Measurements from ENCODE around the gene LTBR. TPM values are rescaled to one million over a fixed set of nuclear protein-coding genes. Genes with fewer than 3 reads are reported as not detected.
A peak's percentile ranks its signal among the peaks of the same experiment; 100 is the strongest.
"Not testable (repeated sequence)": the region's sequence is repeated elsewhere in the genome, so short reads cannot be mapped to it uniquely, and the experiment has no call there.

The LTBR gene
- total RNA-seq, 2 experiments from 2014 or later: 1.5 to 1.6 TPM

- Mint-ChIP-seq H3K27me3 (no peaks in the 10 kb centered on the region), H3K27ac (no peak overlapping the region), H3K9me3 (no peaks in the 10 kb centered on the region), H3K36me3 (ENCODE audit: low read depth) (peaks cover 44% of the 10 kb centered on the region), H3K4me1 (ENCODE audit: low read depth) (peaks cover 47% of the 10 kb centered on the region), H3K4me3 (no peak overlapping the region)
- intact Hi-C loops (cut with micrococcal nuclease): loop anchor here (10.0 kb wide), 3 partner anchors 89 to 199 kb away; partner anchors contain the start of gene GAPDH
- POLR2A ChIA-PET: interaction anchor here (1.0 to 3.0 kb wide), 13 partner anchors 8 to 198 kb away, joined by 3 to 16 read pairs (median 5); partner anchors contain the start of genes CD27, GAPDH, TAPBPL and VAMP1
- CTCF ChIA-PET: interaction anchor here (0.6 to 5.9 kb wide), 14 partner anchors 9 to 221 kb away, joined by 3 to 45 read pairs (median 6); no protein-coding TSS in a partner anchor
- peak; percentile 83 for DNase-seq
- peak; percentile 54 for ATAC-seq
- no peak for TF ChIP-seq CTCF (IDR thresholded peaks at IDR 0.05)
Observed at GRCh38 chr12:6336079-6336888, 47.7 kb upstream of the LTBR start.

- peak; percentile 71 for DNase-seq
- peak; percentile 2 for ATAC-seq
- Mint-ChIP-seq H3K27ac (no peak overlapping the region), H3K9me3 (no peaks in the 10 kb centered on the region), H3K4me3 (no peak overlapping the region), H3K4me1 (ENCODE audit: low read depth) (peaks cover 48% of the 10 kb centered on the region), H3K36me3 (ENCODE audit: low read depth) (peaks cover 41% of the 10 kb centered on the region), H3K27me3 (no peaks in the 10 kb centered on the region)
- ChIA-PET POLR2A (interaction anchor here (1.1 to 3.0 kb wide), 8 partner anchors 8 to 197 kb away, joined by 3 to 16 read pairs (median 6); partner anchors contain the start of genes CD27, GAPDH and VAMP1), CTCF (interaction anchor here (0.6 to 5.9 kb wide), 10 partner anchors 8 to 201 kb away, joined by 3 to 45 read pairs (median 10); no protein-coding TSS in a partner anchor)
- intact Hi-C loops (cut with micrococcal nuclease): loop anchor here (10.0 kb wide), 3 partner anchors 88 to 198 kb away; partner anchors contain the start of gene GAPDH
- TF ChIP-seq CTCF (IDR thresholded peaks at IDR 0.05): no peak
Observed at GRCh38 chr12:6336889-6337853, 46.8 kb upstream of the LTBR start.

GRCh38 chr12:6337958-6338433, 46.0 kb upstream of the LTBR start:
- POLR2A ChIA-PET: interaction anchor here (2.9 kb wide), 1 partner anchor 132 kb away, joined by 10 read pairs; the partner anchor contains the start of gene VAMP1
- Mint-ChIP-seq H3K36me3 (ENCODE audit: low read depth) (peaks cover 35% of the 10 kb centered on the region), H3K4me1 (ENCODE audit: low read depth) (peaks cover 49% of the 10 kb centered on the region), H3K27me3 (no peaks in the 10 kb centered on the region), H3K27ac (no peak overlapping the region), H3K9me3 (no peaks in the 10 kb centered on the region), H3K4me3 (no peak overlapping the region)
- TF ChIP-seq CTCF (IDR thresholded peaks at IDR 0.05): no peak
- intact Hi-C loops (cut with micrococcal nuclease): loop anchor here (10.0 kb wide), 3 partner anchors 87 to 197 kb away; partner anchors contain the start of gene GAPDH
- CTCF ChIA-PET: interaction anchor here (5.4 kb wide), 1 partner anchor 128 kb away, joined by 31 read pairs; no protein-coding TSS in a partner anchor
- ATAC-seq (no peak), DNase-seq (no peak)

GRCh38 chr12:6338536-6338935, 45.4 kb upstream of the LTBR start:
- ChIA-PET POLR2A (interaction anchor here (0.6 to 3.1 kb wide), 8 partner anchors 11 to 197 kb away, joined by 3 to 12 read pairs (median 4); partner anchors contain the start of genes CD27, GAPDH and VAMP1), CTCF (interaction anchor here (0.8 to 5.4 kb wide), 10 partner anchors 9 to 127 kb away, joined by 3 to 31 read pairs (median 3); no protein-coding TSS in a partner anchor)
- intact Hi-C loops (cut with micrococcal nuclease): loop anchor here (10.0 kb wide), 3 partner anchors 86 to 196 kb away; partner anchors contain the start of gene GAPDH
- ATAC-seq, H3K9me3 Mint-ChIP-seq, H3K4me3 Mint-ChIP-seq, DNase-seq, H3K27ac Mint-ChIP-seq, H3K27me3 Mint-ChIP-seq: not testable (repeated sequence)
- H3K4me1 Mint-ChIP-seq (ENCODE audit: low read depth): peaks cover 49% of the 10 kb centered on the region
- peaks cover 29% of the 10 kb centered on the region for H3K36me3 Mint-ChIP-seq (ENCODE audit: low read depth)

Data from activated CD8-positive, alpha-beta T cell treated with anti-CD3 and anti-CD28 coated beads for 36 hours (primary cell).